Measurements from ENCODE around the gene OR8B12. TPM values are rescaled to one million over a fixed set of nuclear protein-coding genes. Genes with fewer than 3 reads are reported as not detected.

The OR8B12 gene
- total and polyA plus RNA-seq, 10 of the 15 experiments (the other 5 are each of a cell fraction or from before 2014, with no cell fraction given), result not detected

- no peak for TF ChIP-seq MLLT1 (IDR thresholded peaks at IDR 0.05)
- intact Hi-C loops (cut with micrococcal nuclease; ENCODE audit: unreplicated experiment) (no loop called here), in situ Hi-C loops (cut with MboI) (no loop called here)
- Histone ChIP-seq H3K9ac (ENCODE audit: control insufficient read depth, insufficient read depth, low read length) (no peak overlapping the region), H3K27ac (ENCODE audit: control insufficient read depth, insufficient read depth) (no peak overlapping the region), H3K27me3 (replicated peaks in 1 of 2; ENCODE audit: control insufficient read depth in 2 of 2, insufficient read depth in 2 of 2, low read length in 1 of 2) (no peaks in the 10 kb centered on the region), H3K4me1 (ENCODE audit: control insufficient read depth, insufficient read depth, low read length) (no peaks in the 10 kb centered on the region), H3K36me3 (ENCODE audit: control insufficient read depth in 2 of 2, insufficient read depth in 2 of 2, low read length in 1 of 2) (no peaks in the 10 kb centered on the region), H2AFZ (ENCODE audit: control insufficient read depth, low read depth, low read length) (no peak overlapping the region), H3K9me3 (replicated peaks; ENCODE audit: control insufficient read depth, insufficient read depth, low read length) (no peaks in the 10 kb centered on the region), H3K79me2 (ENCODE audit: control insufficient read depth, insufficient read depth, low read length) (no peaks in the 10 kb centered on the region), H4K20me1 (ENCODE audit: control insufficient read depth, insufficient read depth) (no peaks in the 10 kb centered on the region), H3K4me2 (ENCODE audit: control insufficient read depth, insufficient read depth) (no peak overlapping the region), H3K4me3 (no peak overlapping the region)
- ChIA-PET POLR2A (no interaction called here), SMC1A (ENCODE audit: uncharacterized antibody, unreplicated experiment) (no interaction called here), CTCF (interaction anchor here (1.0 kb wide), 2 partner anchors 15 to 74 kb away, joined by 3 read pairs; no protein-coding TSS in a partner anchor), RAD21 (ENCODE audit: unreplicated experiment) (no interaction called here)
- FAIRE-seq (no peak), DNase-seq (ENCODE audit: low read depth, low spot score) (no peak), ATAC-seq (no peak)
- no TSS peak for BruUV-seq (replicated peaks)
Observed at GRCh38 chr11:124511745-124512144, 31.7 kb downstream of the OR8B12 start.

- no peak overlapping the region for H3K4me3 ChIP-seq
- POLR2A ChIA-PET, result no interaction called here
- no peak for FAIRE-seq
- TF ChIP-seq MEF2B (IDR thresholded peaks at IDR 0.05; ENCODE audit: partially characterized antibody, poor library complexity, severe bottlenecking) (no peak), MEF2A (IDR thresholded peaks at IDR 0.05; ENCODE audit: insufficient read depth, low read depth, low read length) (no peak), TCF7 (IDR thresholded peaks at IDR 0.05; ENCODE audit: borderline replicate concordance) (no peak), CREB1 (IDR thresholded peaks at IDR 0.05; ENCODE audit: low read depth) (no peak), RAD21 (IDR thresholded peaks at IDR 0.05; ENCODE audit: insufficient read depth, low read depth, low read length) (no peak), KDM1A (IDR thresholded peaks at IDR 0.05; ENCODE audit: borderline replicate concordance) (no peak), HCFC1 (IDR thresholded peaks at IDR 0.05; ENCODE audit: low read length) (no peak), ZNF592 (IDR thresholded peaks at IDR 0.05) (no peak), BHLHE40 (IDR thresholded peaks at IDR 0.05; ENCODE audit: borderline replicate concordance in 1 of 2, low read depth in 2 of 2, low read length in 1 of 2) (no peak), NFXL1 (IDR thresholded peaks at IDR 0.05; ENCODE audit: borderline replicate concordance) (no peak), SIX5 (IDR thresholded peaks at IDR 0.05; ENCODE audit: low read depth, low read length, severe bottlenecking) (no peak)
Observed at GRCh38 chr11:124510279-124510678, 33.2 kb downstream of the OR8B12 start.

More at GRCh38 chr11:124510279-124510678, 33.2 kb downstream of the OR8B12 start:
- SMC1A ChIA-PET (ENCODE audit: uncharacterized antibody, unreplicated experiment), result no interaction called here
- in situ Hi-C loops (cut with MboI) (no loop called here), intact Hi-C loops (cut with micrococcal nuclease; ENCODE audit: unreplicated experiment) (no loop called here)
- Histone ChIP-seq H3K27ac (ENCODE audit: control insufficient read depth, insufficient read depth) (no peak overlapping the region), H3K79me2 (ENCODE audit: control insufficient read depth, insufficient read depth, low read length) (no peaks in the 10 kb centered on the region), H3K9ac (ENCODE audit: control insufficient read depth, insufficient read depth, low read length) (no peak overlapping the region), H3K4me2 (ENCODE audit: control insufficient read depth, insufficient read depth) (no peak overlapping the region), H2AFZ (ENCODE audit: control insufficient read depth, low read depth, low read length) (no peak overlapping the region), H3K27me3 (replicated peaks in 1 of 2; ENCODE audit: control insufficient read depth in 2 of 2, insufficient read depth in 2 of 2, low read length in 1 of 2) (no peaks in the 10 kb centered on the region), H3K9me3 (replicated peaks; ENCODE audit: control insufficient read depth, insufficient read depth, low read length) (no peaks in the 10 kb centered on the region), H4K20me1 (ENCODE audit: control insufficient read depth, insufficient read depth) (no peaks in the 10 kb centered on the region), H3K4me1 (ENCODE audit: control insufficient read depth, insufficient read depth, low read length) (no peaks in the 10 kb centered on the region), H3K36me3 (ENCODE audit: control insufficient read depth in 2 of 2, insufficient read depth in 2 of 2, low read length in 1 of 2) (no peaks in the 10 kb centered on the region)
- ATAC-seq (no peak), DNase-seq (ENCODE audit: low read depth, low spot score) (no peak)
- RAD21 ChIA-PET (ENCODE audit: unreplicated experiment), result no interaction called here
- WGBS (ENCODE audit: insufficient coverage, insufficient replicate concordance, low lambda C conversion rate, missing lambda C conversion rate), result 0% methylated on average over 4 of the region's 4 CpGs
- CTCF ChIA-PET, result no interaction called here
- no TSS peak for BruUV-seq (replicated peaks)

Measured in GM12878 (cell line).